NOMO-1 treated with dmso at 0.1 percent for 144 hours (cell line): Measurements from ENCODE around the gene MND1.
"Not testable (repeated sequence)": the region's sequence is repeated elsewhere in the genome, so short reads cannot be mapped to it uniquely, and the experiment has no call there.

Experiments used
- DNase-seq: peaks from one replicate; lab custom pipeline; 2025; ENCODE audit not compliant: unreplicated experiment; lab: John Stamatoyannopoulos, UW

MND1 gene

GRCh38 chr4:153438916-153439756 lies 94.6 kb downstream of the MND1 start:
- no peak for DNase-seq

- DNase-seq: no peak
Observed at GRCh38 chr4:153439831-153440230, 95.3 kb downstream of the MND1 start.

- DNase-seq: peak; percentile 28
Observed at GRCh38 chr4:153440475-153440874, 96.0 kb downstream of the MND1 start.

- no peak for DNase-seq
Observed at GRCh38 chr4:153447175-153447905, 102.9 kb downstream of the MND1 start.

GRCh38 chr4:153448003-153448731 lies 103.7 kb downstream of the MND1 start:
- no peak for DNase-seq

GRCh38 chr4:153449338-153449737 lies 104.8 kb downstream of the MND1 start:
- no peak for DNase-seq

- no peak for DNase-seq
Observed at GRCh38 chr4:153450544-153450917, 106.0 kb downstream of the MND1 start.

GRCh38 chr4:153451145-153451544 lies 106.7 kb downstream of the MND1 start:
- not testable (repeated sequence) for DNase-seq

GRCh38 chr4:153451911-153452657 lies 107.6 kb downstream of the MND1 start:
- no peak for DNase-seq

- DNase-seq: no peak
Observed at GRCh38 chr4:153452658-153453378, 108.3 kb downstream of the MND1 start.

- DNase-seq: no peak
Observed at GRCh38 chr4:153453402-153453801, 108.9 kb downstream of the MND1 start.

- no peak for DNase-seq
Observed at GRCh38 chr4:153458969-153459368, 114.5 kb downstream of the MND1 start.

GRCh38 chr4:153461549-153461948 lies 117.1 kb downstream of the MND1 start:
- DNase-seq: not testable (repeated sequence)

- no peak for DNase-seq
Observed at GRCh38 chr4:153464068-153464467, 119.6 kb downstream of the MND1 start.
